ENCODE data around the gene CEP131. TPM values are rescaled to one million over a fixed set of nuclear protein-coding genes. Genes with fewer than 3 reads are reported as not detected.

CEP131 gene
- total and polyA plus RNA-seq, 2 of the 4 experiments (the other 2 are of a cell fraction) = 4.8 to 9.6 TPM

- BruUV-seq (replicated peaks) = no TSS peak
- H3K14ac ChIP-seq (replicated peaks; ENCODE audit: low read depth, low read length) = no peak overlapping the region
- dilution Hi-C loops (cut with HindIII; ENCODE audit: low sequenced_read_pairs, unreplicated experiment) = no loop called here
These were observed 14.0 kb upstream of the CEP131 start for GRCh38 chr17:81236784-81237183.

More at GRCh38 chr17:81236784-81237183, 14.0 kb upstream of the CEP131 start:
- Histone ChIP-seq H3K4me2 (ENCODE audit: low read depth, low read length) (no peak overlapping the region), H3K23ac (ENCODE audit: low read depth, low read length) (no peak overlapping the region), H3K4ac (ENCODE audit: low read depth, low read length) (no peak overlapping the region), H4K8ac (ENCODE audit: low read depth in 2 of 2, low read length in 2 of 2) (no peak overlapping the region), H3K9ac (ENCODE audit: low read depth, low read length) (no peak overlapping the region), H2AK9ac (replicated peaks; ENCODE audit: low read depth, low read length, poor library complexity) (no peak overlapping the region), H2BK20ac (ENCODE audit: low read depth, low read length) (no peak overlapping the region), H3K18ac (ENCODE audit: low read depth, low read length) (no peak overlapping the region), H3K4me1 (ENCODE audit: control insufficient read depth, insufficient read depth, low read length) (peaks cover 12% of the 10 kb centered on the region), H2BK5ac (ENCODE audit: low read depth, low read length, poor library complexity, severe bottlenecking) (no peak overlapping the region), H3K27ac (ENCODE audit: insufficient read depth, low read length) (no peak overlapping the region), H2BK120ac (ENCODE audit: low read depth, low read length) (no peak overlapping the region), H3K9me1 (ENCODE audit: insufficient read depth, low read length) (peaks cover 8% of the 10 kb centered on the region; the same call in 1 of the 2 replicates), H3K56ac (ENCODE audit: extremely low read depth, insufficient read depth, low read length) (no peak overlapping the region), H3K4me3 (ENCODE audit: insufficient read depth, low read depth, low read length) (no peak overlapping the region), H3K9me3 (ENCODE audit: control insufficient read depth, insufficient read depth, low read length) (no peaks in the 10 kb centered on the region), H3K79me1 (ENCODE audit: low read depth in 1 of 2, low read length in 2 of 2) (peaks cover 34 to 72% of the 10 kb centered on the region in 2 experiments), H3K36me3 (ENCODE audit: control insufficient read depth, insufficient read depth, low read length) (peaks cover 12% of the 10 kb centered on the region; the same call in 1 of the 2 replicates), H2AFZ (replicated peaks; ENCODE audit: low read length, poor library complexity) (no peak overlapping the region), H4K91ac (ENCODE audit: insufficient read depth, low read depth, low read length) (no peak overlapping the region), H3K27me3 (ENCODE audit: control insufficient read depth, insufficient read depth, low read length) (no peaks in the 10 kb centered on the region), H2AK5ac (ENCODE audit: low read depth, low read length) (no peak overlapping the region; the same call in 1 of the 2 replicates), H4K20me1 (ENCODE audit: insufficient read depth, low read length) (peaks cover 36% of the 10 kb centered on the region), H4K5ac (ENCODE audit: low read depth, low read length) (no peak overlapping the region), H2BK15ac (ENCODE audit: low read depth, low read length) (no peak overlapping the region)
- CTCF ChIA-PET = no interaction called here
- in situ Hi-C loops (cut with MboI; ENCODE audit: low sequenced_read_pairs) = no loop called here
- DNase-seq (no peak), ATAC-seq (ENCODE audit: low read depth) (no peak)
- intact Hi-C loops (cut with micrococcal nuclease) = no loop called here
- POLR2A ChIA-PET (ENCODE audit: unreplicated experiment) = no interaction called here
- WGBS, 2 experiments (ENCODE audit: extremely low coverage in 2 of 2, insufficient read length in 1 of 2) = 89% methylated on average over 16 of the region's 21 CpGs; no CpG with 5 or more reads in 1 of the 2 experiments
- TF ChIP-seq MXI1 (IDR thresholded peaks at IDR 0.05; ENCODE audit: borderline replicate concordance, low read depth, low read length) (no peak), BHLHE40 (IDR thresholded peaks at IDR 0.05; ENCODE audit: low read depth, low read length) (no peak), CTCF (conservative IDR thresholded peaks at IDR 0.05; ENCODE audit: low read depth, low read length) (no peak), CEBPB (IDR thresholded peaks at IDR 0.05; ENCODE audit: low read depth, low read length) (no peak), SMC3 (IDR thresholded peaks at IDR 0.05; ENCODE audit: low read depth, low read length) (no peak), RFX5 (IDR thresholded peaks at IDR 0.05; ENCODE audit: low read depth, low read length) (no peak), FOS (IDR thresholded peaks at IDR 0.05; ENCODE audit: low read depth, low read length) (no peak), MAFK (IDR thresholded peaks at IDR 0.05; ENCODE audit: low read depth, low read length) (no peak), USF2 (IDR thresholded peaks at IDR 0.05; ENCODE audit: low read depth, low read length) (no peak), MAZ (IDR thresholded peaks at IDR 0.05; ENCODE audit: borderline replicate concordance, low read depth, low read length) (no peak), RCOR1 (IDR thresholded peaks at IDR 0.05; ENCODE audit: insufficient replicate concordance, low read length) (no peak), CHD1 (IDR thresholded peaks at IDR 0.05; ENCODE audit: low read depth, low read length) (no peak), NFE2L2 (IDR thresholded peaks at IDR 0.05; ENCODE audit: low read depth, low read length) (no peak), POLR2A (IDR thresholded peaks at IDR 0.05; ENCODE audit: low read depth, low read length) (no peak)

Data from IMR-90 (cell line).